HepG2 (cell line): ENCODE measurements around the gene TUT1. TPM values are rescaled to one million over a fixed set of nuclear protein-coding genes. Genes with fewer than 3 reads are reported as not detected.

Source experiments
- CHD2 ChIP-seq: IDR thresholded peaks from 2 replicates; pipeline ENCODE4 v1.6.1; 2011; ENCODE audit warnings: low read depth, low read length, improper control_type of control experiment
- FOSL1 ChIP-seq: sonication (generic); formaldehyde crosslinking; IDR thresholded peaks from 2 replicates; pipeline ENCODE4 v1.9.0; 2021; ENCODE audit warnings: missing genetic modification reagents, borderline replicate concordance
- FOXO1 ChIP-seq: sonication (generic); formaldehyde crosslinking; IDR thresholded peaks from 2 replicates; pipeline ENCODE4 v1.4.0; 2020; ENCODE audit warnings: missing genetic modification reagents
- GTF3A ChIP-seq: sonication (generic); formaldehyde crosslinking; conservative IDR thresholded peaks from 2 replicates; pipeline ENCODE4 v1.4.0; 2020; ENCODE audit warnings: mild to moderate bottlenecking, missing genetic modification reagents
- JUNB ChIP-seq: sonication (generic); formaldehyde crosslinking; IDR thresholded peaks from 2 replicates; pipeline ENCODE4 v1.8.0; 2022; ENCODE audit warnings: missing genetic modification reagents, mild to moderate bottlenecking, borderline replicate concordance
- POLR2AphosphoS5 ChIP-seq: IDR thresholded peaks from 2 replicates; pipeline ENCODE4 v1.6.1; 2012; ENCODE audit warnings: low read depth, low read length
- RXRA ChIP-seq: sonication (generic); formaldehyde crosslinking; IDR thresholded peaks from 2 replicates; pipeline ENCODE4 v1.5.1; 2020; ENCODE audit warnings: missing genetic modification reagents
- SCMH1 ChIP-seq: sonication (generic); formaldehyde crosslinking; IDR thresholded peaks from 2 replicates; pipeline ENCODE4 v1.9.0; 2021; ENCODE audit warnings: missing genetic modification reagents, mild to moderate bottlenecking, borderline replicate concordance
- SOX6 ChIP-seq, 2 experiments: fragments of 450-650 bp in 1 of 2; sonication (generic) in 1 of 2; formaldehyde crosslinking in 1 of 2; IDR thresholded peaks; 2 replicates each; pipeline versions ENCODE4 v1.4.0 to v1.6.1; 2017 to 2020; ENCODE audit warnings: antibody characterized with exemption in 1 of 2, mild to moderate bottlenecking in 1 of 2, missing genetic modification reagents in 1 of 2
- STAT5B ChIP-seq: sonication (generic); formaldehyde crosslinking; IDR thresholded peaks from 2 replicates; pipeline ENCODE4 v1.4.0; 2020; ENCODE audit warnings: missing genetic modification reagents
- ZMYM3 ChIP-seq: sonication (generic); formaldehyde crosslinking; IDR thresholded peaks from 2 replicates; pipeline ENCODE4 v1.5.1; 2020; ENCODE audit warnings: mild to moderate bottlenecking, missing genetic modification reagents
- ZNF367 ChIP-seq: sonication (generic); formaldehyde crosslinking; IDR thresholded peaks from 2 replicates; pipeline ENCODE4 v1.4.0; 2020; ENCODE audit warnings: missing genetic modification reagents, borderline replicate concordance
- ZNF75D ChIP-seq: sonication (generic); formaldehyde crosslinking; IDR thresholded peaks from 2 replicates; pipeline ENCODE4 v1.8.1; 2023; ENCODE audit warnings: missing genetic modification reagents, mild to moderate bottlenecking, borderline replicate concordance
- ZNF773 ChIP-seq: sonication (generic); formaldehyde crosslinking; IDR thresholded peaks from 2 replicates; pipeline ENCODE4 v1.4.0; 2020; ENCODE audit warnings: missing genetic modification reagents, borderline replicate concordance
- ZSCAN21 ChIP-seq: sonication (generic); formaldehyde crosslinking; IDR thresholded peaks from 2 replicates; pipeline ENCODE4 v1.8.0; 2022; ENCODE audit warnings: mild to moderate bottlenecking, missing genetic modification reagents, moderate library complexity, borderline replicate concordance
- polyA plus RNA-seq, 8 experiments: library from polyadenylated mRNA; depleted of rRNA in 3 of 8; stranded (reverse) in 7 of 8; unstranded in 1 of 8; fragments of >200 nt; fragmentation: Illumina TruSeq in 4 of 8; extraction: Trizol in 4 of 8; gene quantifications; 2 replicates each; pipeline versions ENCODE4 v1.2.1 to v1.2.3, GENCODE V29; 2011 to 2016; ENCODE audit warnings: low read depth in 4 of 8, missing spikeins in 1 of 8, mixed read lengths in 1 of 8; ENCODE audit not compliant: insufficient read depth in 1 of 8
- total RNA-seq, 5 experiments: library from RNA; depleted of rRNA; stranded (reverse); fragments of >200 nt; fragmentation: Illumina TruSeq; extraction: Trizol; gene quantifications; 2 replicates each; pipeline ENCODE4 v1.2.3, GENCODE V29; 2016; ENCODE audit warnings: low read depth in 1 of 5
- TF ChIP-seq, protein P1 (sequence below): sonication (generic); formaldehyde crosslinking; IDR thresholded peaks from 2 replicates; pipeline ENCODE4 v1.4.0; 2020; ENCODE audit warnings: mild to moderate bottlenecking, low read depth, missing genetic modification reagents
- TF ChIP-seq, protein P2 (sequence below): IDR thresholded peaks from 2 replicates; pipeline ENCODE4 v1.6.1; 2012; ENCODE audit warnings: inconsistent platforms
- TF ChIP-seq, protein P3 (sequence below): sonication (generic); formaldehyde crosslinking; IDR thresholded peaks from 2 replicates; pipeline ENCODE4 v1.4.0; 2020; ENCODE audit warnings: mild to moderate bottlenecking, missing genetic modification reagents
- TF ChIP-seq, protein P4 (sequence below): sonication (generic); formaldehyde crosslinking; IDR thresholded peaks from 2 replicates; pipeline ENCODE4 v1.4.0; 2020; ENCODE audit warnings: mild to moderate bottlenecking, missing genetic modification reagents
- TF ChIP-seq, protein P5 (sequence below): sonication (generic); formaldehyde crosslinking; IDR thresholded peaks from 2 replicates; pipeline ENCODE4 v1.4.0; 2020; ENCODE audit warnings: missing genetic modification reagents

TUT1 gene
- total and polyA plus RNA-seq, 2 of the 13 experiments (the other 11 are each of a cell fraction or from before 2014, with no cell fraction given), result 9.7 to 14.3 TPM

DNA sequence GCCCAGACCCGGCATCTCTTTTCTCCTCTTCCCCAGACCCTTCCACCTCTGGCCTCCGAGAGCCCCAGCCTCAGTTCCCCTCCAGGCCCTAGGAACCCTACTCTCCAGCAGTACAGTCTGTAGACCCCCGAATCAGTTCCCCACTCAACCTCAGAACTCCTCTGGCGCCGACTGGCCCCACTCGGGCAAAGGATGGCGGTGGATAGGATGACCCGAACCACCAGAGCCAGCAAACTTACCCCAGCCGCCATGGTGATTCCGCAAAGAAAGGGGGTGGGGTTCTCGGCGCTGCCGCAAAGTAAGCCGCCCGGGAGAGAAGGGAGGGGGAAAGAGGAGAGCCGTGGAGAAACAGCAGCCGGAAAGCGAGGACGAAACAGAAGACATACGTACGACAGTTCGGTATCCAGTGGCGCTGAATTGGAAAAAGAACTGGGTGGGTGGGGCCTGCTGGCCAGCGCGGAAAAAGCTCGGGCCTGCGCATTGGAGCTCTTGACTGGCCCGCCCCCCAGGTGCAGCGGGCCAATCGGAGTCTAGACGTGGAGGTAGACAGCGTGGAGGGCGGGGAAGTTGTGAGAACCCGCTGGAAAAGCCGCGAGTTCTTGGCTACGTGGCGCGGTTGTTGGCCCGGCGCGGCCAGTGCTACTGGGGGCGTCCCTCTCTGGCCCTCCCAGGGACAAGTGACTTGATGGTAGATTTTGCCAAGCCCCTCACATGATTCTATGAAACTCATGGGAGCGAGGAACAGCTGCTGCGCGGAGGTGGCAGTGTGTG is 17.5 kb downstream of the TUT1 start, which contains the start of gene EEF1G (continued):
- TF ChIP-seq, protein P1, sequence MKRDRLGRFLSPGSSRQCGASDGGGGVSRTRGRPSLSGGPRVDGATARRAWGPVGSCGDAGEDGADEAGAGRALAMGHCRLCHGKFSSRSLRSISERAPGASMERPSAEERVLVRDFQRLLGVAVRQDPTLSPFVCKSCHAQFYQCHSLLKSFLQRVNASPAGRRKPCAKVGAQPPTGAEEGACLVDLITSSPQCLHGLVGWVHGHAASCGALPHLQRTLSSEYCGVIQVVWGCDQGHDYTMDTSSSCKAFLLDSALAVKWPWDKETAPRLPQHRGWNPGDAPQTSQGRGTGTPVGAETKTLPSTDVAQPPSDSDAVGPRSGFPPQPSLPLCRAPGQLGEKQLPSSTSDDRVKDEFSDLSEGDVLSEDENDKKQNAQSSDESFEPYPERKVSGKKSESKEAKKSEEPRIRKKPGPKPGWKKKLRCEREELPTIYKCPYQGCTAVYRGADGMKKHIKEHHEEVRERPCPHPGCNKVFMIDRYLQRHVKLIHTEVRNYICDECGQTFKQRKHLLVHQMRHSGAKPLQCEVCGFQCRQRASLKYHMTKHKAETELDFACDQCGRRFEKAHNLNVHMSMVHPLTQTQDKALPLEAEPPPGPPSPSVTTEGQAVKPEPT, result no peak
- TF ChIP-seq ZSCAN21 (CRISPR knock-in tag) (no peak), JUNB (CRISPR knock-in tag) (no peak), ZNF367 (CRISPR knock-in tag) (no peak), FOXO1 (CRISPR knock-in tag) (no peak; the same call in 1 of the 2 replicates), RXRA (0 out of 2 replicates have a peak, but pooled peaks have one; percentile 35), SCMH1 (CRISPR knock-in tag) (no peak), FOSL1 (CRISPR knock-in tag) (0 out of 2 replicates have a peak, but pooled peaks have one; percentile 37), ZMYM3 (CRISPR knock-in tag) (no peak), POLR2AphosphoS5 (peak; percentile 97), STAT5B (CRISPR knock-in tag) (no peak), CHD2 (peak; percentile 87), SOX6 (IDR thresholded peaks at IDR 0.05) (no peak), SOX6 (CRISPR knock-in tag; IDR thresholded peaks at IDR 0.05) (peak; percentile 35; the same call in 1 of the 2 replicates), ZNF773 (CRISPR knock-in tag) (no peak), GTF3A (CRISPR knock-in tag) (no peak), ZNF75D (CRISPR knock-in tag) (no peak)
- TF ChIP-seq, protein P2, sequence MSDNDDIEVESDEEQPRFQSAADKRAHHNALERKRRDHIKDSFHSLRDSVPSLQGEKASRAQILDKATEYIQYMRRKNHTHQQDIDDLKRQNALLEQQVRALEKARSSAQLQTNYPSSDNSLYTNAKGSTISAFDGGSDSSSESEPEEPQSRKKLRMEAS, result peak; percentile 66
- TF ChIP-seq, protein P3, sequence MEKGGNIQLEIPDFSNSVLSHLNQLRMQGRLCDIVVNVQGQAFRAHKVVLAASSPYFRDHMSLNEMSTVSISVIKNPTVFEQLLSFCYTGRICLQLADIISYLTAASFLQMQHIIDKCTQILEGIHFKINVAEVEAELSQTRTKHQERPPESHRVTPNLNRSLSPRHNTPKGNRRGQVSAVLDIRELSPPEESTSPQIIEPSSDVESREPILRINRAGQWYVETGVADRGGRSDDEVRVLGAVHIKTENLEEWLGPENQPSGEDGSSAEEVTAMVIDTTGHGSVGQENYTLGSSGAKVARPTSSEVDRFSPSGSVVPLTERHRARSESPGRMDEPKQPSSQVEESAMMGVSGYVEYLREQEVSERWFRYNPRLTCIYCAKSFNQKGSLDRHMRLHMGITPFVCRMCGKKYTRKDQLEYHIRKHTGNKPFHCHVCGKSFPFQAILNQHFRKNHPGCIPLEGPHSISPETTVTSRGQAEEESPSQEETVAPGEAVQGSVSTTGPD, result peak; percentile 72; the same call in 1 of the 2 replicates
- TF ChIP-seq, protein P4, sequence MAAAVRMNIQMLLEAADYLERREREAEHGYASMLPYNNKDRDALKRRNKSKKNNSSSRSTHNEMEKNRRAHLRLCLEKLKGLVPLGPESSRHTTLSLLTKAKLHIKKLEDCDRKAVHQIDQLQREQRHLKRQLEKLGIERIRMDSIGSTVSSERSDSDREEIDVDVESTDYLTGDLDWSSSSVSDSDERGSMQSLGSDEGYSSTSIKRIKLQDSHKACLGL (CRISPR knock-in tag), result peak; percentile 30; the same call in 1 of the 2 replicates
- TF ChIP-seq, protein P5, sequence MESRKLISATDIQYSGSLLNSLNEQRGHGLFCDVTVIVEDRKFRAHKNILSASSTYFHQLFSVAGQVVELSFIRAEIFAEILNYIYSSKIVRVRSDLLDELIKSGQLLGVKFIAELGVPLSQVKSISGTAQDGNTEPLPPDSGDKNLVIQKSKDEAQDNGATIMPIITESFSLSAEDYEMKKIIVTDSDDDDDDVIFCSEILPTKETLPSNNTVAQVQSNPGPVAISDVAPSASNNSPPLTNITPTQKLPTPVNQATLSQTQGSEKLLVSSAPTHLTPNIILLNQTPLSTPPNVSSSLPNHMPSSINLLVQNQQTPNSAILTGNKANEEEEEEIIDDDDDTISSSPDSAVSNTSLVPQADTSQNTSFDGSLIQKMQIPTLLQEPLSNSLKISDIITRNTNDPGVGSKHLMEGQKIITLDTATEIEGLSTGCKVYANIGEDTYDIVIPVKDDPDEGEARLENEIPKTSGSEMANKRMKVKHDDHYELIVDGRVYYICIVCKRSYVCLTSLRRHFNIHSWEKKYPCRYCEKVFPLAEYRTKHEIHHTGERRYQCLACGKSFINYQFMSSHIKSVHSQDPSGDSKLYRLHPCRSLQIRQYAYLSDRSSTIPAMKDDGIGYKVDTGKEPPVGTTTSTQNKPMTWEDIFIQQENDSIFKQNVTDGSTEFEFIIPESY (CRISPR knock-in tag), result no peak
